HEK293 (cell line): ENCODE measurements around the gene ONECUT2.

ENCODE experiments used
- CTCF ChIA-PET: fragments of 350-600 bp; formaldehyde crosslinking; extraction: SDS; loops from one replicate; lab custom pipeline; 2021; ENCODE audit warnings: antibody characterized with exemption; lab: Yijun Ruan, JAX
- POLR2A ChIA-PET: fragments of 300-600 bp; formaldehyde crosslinking; extraction: SDS; loops from one replicate; lab custom pipeline; 2020; ENCODE audit warnings: antibody characterized with exemption, inconsistent platforms; lab: Yijun Ruan, JAX
- H3K27ac ChIP-seq: fragments of 200-500 bp; sonication (Bioruptor generic); 2 replicates; pipeline ENCODE4 v1.5.1; 2014; ENCODE audit warnings: low read depth, low read length, control low read depth, inconsistent platforms; ENCODE audit errors: extremely low read depth
- H3K36me3 ChIP-seq, 2 experiments: fragments of 200-500 bp in 1 of 2; sonication (Bioruptor generic) in 1 of 2; 1 replicate in 1 of 2; 2 replicates in 1 of 2; pipeline ENCODE4 v1.5.1; 2014 to 2017; ENCODE audit warnings: inconsistent platforms in 2 of 2, low read length in 2 of 2; ENCODE audit not compliant: control insufficient read depth in 2 of 2, insufficient read depth in 1 of 2
- H3K4me1 ChIP-seq: fragments of 200-500 bp; sonication (Bioruptor generic); 2 replicates; pipeline ENCODE4 v1.5.1; 2014; ENCODE audit warnings: mild to moderate bottlenecking, low read length, inconsistent platforms; ENCODE audit not compliant: control insufficient read depth, insufficient read depth
- H3K4me3 ChIP-seq: 2 replicates; pipeline ENCODE4 v1.5.1; 2011; ENCODE audit warnings: low read depth, mild to moderate bottlenecking, control low read depth, low read length, moderate library complexity
- H3K9me3 ChIP-seq: fragments of 200-500 bp; sonication (Bioruptor generic); 2 replicates; pipeline ENCODE4 v1.5.1; 2014; ENCODE audit warnings: low read depth, low read length, inconsistent platforms; ENCODE audit not compliant: control insufficient read depth, insufficient read depth
- BCL11A ChIP-seq: fragments of 450-650 bp; formaldehyde crosslinking; IDR thresholded peaks from 2 replicates; pipeline ENCODE4 v1.5.1; 2016; ENCODE audit warnings: low read depth, missing biosample characterization, missing genetic modification characterization
- FEZF1 ChIP-seq: fragments of 450-650 bp; formaldehyde crosslinking; IDR thresholded peaks from 2 replicates; pipeline ENCODE4 v1.5.1; 2016; ENCODE audit warnings: missing biosample characterization, missing genetic modification characterization
- SCRT1 ChIP-seq: fragments of 450-650 bp; formaldehyde crosslinking; IDR thresholded peaks from 2 replicates; pipeline ENCODE4 v1.5.1; 2016; ENCODE audit warnings: missing biosample characterization, missing genetic modification characterization, borderline replicate concordance
- ZFHX2 ChIP-seq: fragments of 450-650 bp; formaldehyde crosslinking; conservative IDR thresholded peaks from 2 replicates; pipeline ENCODE4 v1.5.1; 2016; ENCODE audit warnings: missing biosample characterization, missing genetic modification characterization
- ZNF121 ChIP-seq: fragments of 450-650 bp; formaldehyde crosslinking; IDR thresholded peaks from 2 replicates; pipeline ENCODE4 v1.5.1; 2016; ENCODE audit warnings: missing biosample characterization, missing genetic modification characterization
- ZNF157 ChIP-seq: fragments of 450-650 bp; formaldehyde crosslinking; IDR thresholded peaks from 2 replicates; pipeline ENCODE4 v1.5.1; 2016; ENCODE audit warnings: missing biosample characterization, missing genetic modification characterization
- ZNF169 ChIP-seq: fragments of 450-650 bp; formaldehyde crosslinking; IDR thresholded peaks from 2 replicates; pipeline ENCODE4 v1.5.1; 2016; ENCODE audit warnings: missing biosample characterization, missing genetic modification characterization
- ZNF266 ChIP-seq: fragments of 450-650 bp; formaldehyde crosslinking; IDR thresholded peaks from 2 replicates; pipeline ENCODE4 v1.5.1; 2016; ENCODE audit warnings: missing biosample characterization, missing genetic modification characterization, low read depth
- ZNF366 ChIP-seq: fragments of 450-650 bp; formaldehyde crosslinking; conservative IDR thresholded peaks from 2 replicates; pipeline ENCODE4 v1.5.1; 2016; ENCODE audit warnings: missing biosample characterization, missing genetic modification characterization
- ZNF423 ChIP-seq: fragments of 450-650 bp; formaldehyde crosslinking; IDR thresholded peaks from 2 replicates; pipeline ENCODE4 v1.5.1; 2016; ENCODE audit warnings: missing biosample characterization, missing genetic modification characterization
- ZNF530 ChIP-seq: fragments of 450-650 bp; formaldehyde crosslinking; IDR thresholded peaks from 2 replicates; pipeline ENCODE4 v1.5.1; 2016; ENCODE audit warnings: low read depth, missing biosample characterization, missing genetic modification characterization
- ZNF544 ChIP-seq: fragments of 450-650 bp; formaldehyde crosslinking; IDR thresholded peaks from 2 replicates; pipeline ENCODE4 v1.5.0; 2017; ENCODE audit warnings: missing biosample characterization, missing genetic modification characterization
- ZNF549 ChIP-seq: fragments of 450-650 bp; IDR thresholded peaks from 2 replicates; pipeline ENCODE4 v1.5.1; 2018; ENCODE audit warnings: missing biosample characterization, missing genetic modification characterization, mild to moderate bottlenecking, inconsistent platforms, moderate library complexity
- ZNF768 ChIP-seq: fragments of 450-650 bp; formaldehyde crosslinking; IDR thresholded peaks from 2 replicates; pipeline ENCODE4 v1.5.1; 2018; ENCODE audit warnings: missing biosample characterization, mild to moderate bottlenecking, missing genetic modification characterization
- ZSCAN23 ChIP-seq: fragments of 450-650 bp; formaldehyde crosslinking; IDR thresholded peaks from 2 replicates; pipeline ENCODE4 v1.5.1; 2016; ENCODE audit warnings: missing biosample characterization, missing genetic modification characterization
- TF ChIP-seq, protein P1 (sequence below): fragments of 450-650 bp; formaldehyde crosslinking; IDR thresholded peaks from 2 replicates; pipeline ENCODE4 v1.5.1; 2016; ENCODE audit warnings: missing biosample characterization, missing genetic modification characterization
- TF ChIP-seq, protein P2 (sequence below): fragments of 450-650 bp; formaldehyde crosslinking; IDR thresholded peaks from 2 replicates; pipeline ENCODE4 v1.5.1; 2016; ENCODE audit warnings: missing biosample characterization, missing genetic modification characterization
- TF ChIP-seq, protein P3 (sequence below): fragments of 450-650 bp; formaldehyde crosslinking; conservative IDR thresholded peaks from 2 replicates; pipeline ENCODE4 v1.5.1; 2016; ENCODE audit warnings: low read depth, missing biosample characterization, missing genetic modification characterization
- TF ChIP-seq, protein P4 (sequence below): fragments of 450-650 bp; formaldehyde crosslinking; IDR thresholded peaks from 2 replicates; pipeline ENCODE4 v1.5.1; 2017; ENCODE audit warnings: missing biosample characterization, mild to moderate bottlenecking, missing genetic modification characterization, moderate library complexity

Gene ONECUT2

DNA sequence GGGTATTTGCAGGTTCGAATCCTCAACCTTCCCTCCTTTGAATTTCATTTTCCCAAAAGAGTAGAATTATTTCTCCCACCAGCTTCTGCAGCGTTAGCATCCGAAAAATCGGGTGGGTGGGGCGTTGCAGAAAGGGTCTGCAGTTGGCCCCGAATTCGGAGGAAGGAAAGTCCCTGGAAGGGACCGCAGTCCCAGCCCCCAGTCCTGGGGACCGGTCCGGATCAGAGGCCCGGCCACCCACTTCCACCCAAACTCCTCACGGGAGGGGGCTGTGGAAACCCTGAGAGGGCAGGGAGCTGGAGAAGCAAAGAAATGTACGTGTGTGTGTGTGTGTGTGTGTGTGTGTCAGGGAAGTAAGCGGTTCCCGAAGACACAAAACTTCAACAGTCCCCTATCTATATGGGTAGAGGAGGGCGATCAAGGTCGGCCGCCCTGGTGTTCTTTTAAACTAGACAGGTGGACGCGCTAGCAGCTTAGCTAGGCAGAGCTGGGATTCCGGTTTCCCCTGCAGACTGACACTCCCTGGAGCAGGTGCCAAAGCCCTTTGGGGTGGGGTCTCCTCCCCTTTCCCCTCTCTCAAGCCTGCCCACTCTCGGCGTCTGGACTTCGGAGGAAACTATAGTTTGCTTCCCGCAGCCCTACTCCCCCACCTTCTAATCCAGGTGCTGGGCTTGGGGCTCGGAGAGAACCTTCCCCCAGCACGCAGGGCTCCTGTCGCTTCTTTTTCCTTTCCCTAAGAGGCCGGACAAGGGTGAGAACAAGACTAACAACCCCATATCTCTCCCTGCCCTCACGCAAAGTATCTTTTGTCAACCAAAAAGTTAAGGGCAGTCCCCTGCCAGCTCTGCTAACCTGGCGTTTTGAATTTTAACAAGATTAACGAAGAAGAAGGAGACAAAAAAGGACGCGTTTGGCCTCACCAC, 4.8 kb upstream of the ONECUT2 start (continued):
- TF ChIP-seq ZNF169 = no peak

DNA sequence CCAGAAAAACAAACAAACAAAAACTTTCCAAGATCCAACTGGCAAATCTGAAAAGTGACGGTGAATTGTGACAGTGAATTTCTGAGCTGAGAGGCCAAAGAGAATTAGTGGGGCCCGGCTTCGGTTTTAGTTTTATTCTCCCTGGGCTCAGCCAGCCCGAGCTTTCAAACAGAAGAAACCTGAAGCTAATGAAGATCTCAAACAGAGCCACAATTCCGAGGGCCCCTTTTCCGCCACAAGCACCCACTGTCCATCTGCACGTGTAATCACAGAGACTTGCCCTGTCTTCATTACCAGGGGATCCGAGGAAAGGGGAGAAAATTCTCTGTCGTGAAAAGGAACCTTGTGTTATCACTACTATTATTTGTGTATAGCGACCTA, 4.2 kb upstream of the ONECUT2 start:
- H3K36me3 ChIP-seq = no peaks in the 10 kb centered on the region
- H3K27ac ChIP-seq = no peak overlapping the region
- H3K4me1 ChIP-seq = no peaks in the 10 kb centered on the region; the same call in 1 of the 2 replicates
- no peaks in the 10 kb centered on the region for H3K9me3 ChIP-seq
- ChIA-PET CTCF (interaction anchor here (0.6 to 0.7 kb wide), 3 partner anchors 250 to 596 kb away, joined by 3 to 9 read pairs (median 3); no protein-coding TSS in a partner anchor), POLR2A (no interaction called here)
- no peak overlapping the region for H3K4me3 ChIP-seq
- TF ChIP-seq, protein P1, sequence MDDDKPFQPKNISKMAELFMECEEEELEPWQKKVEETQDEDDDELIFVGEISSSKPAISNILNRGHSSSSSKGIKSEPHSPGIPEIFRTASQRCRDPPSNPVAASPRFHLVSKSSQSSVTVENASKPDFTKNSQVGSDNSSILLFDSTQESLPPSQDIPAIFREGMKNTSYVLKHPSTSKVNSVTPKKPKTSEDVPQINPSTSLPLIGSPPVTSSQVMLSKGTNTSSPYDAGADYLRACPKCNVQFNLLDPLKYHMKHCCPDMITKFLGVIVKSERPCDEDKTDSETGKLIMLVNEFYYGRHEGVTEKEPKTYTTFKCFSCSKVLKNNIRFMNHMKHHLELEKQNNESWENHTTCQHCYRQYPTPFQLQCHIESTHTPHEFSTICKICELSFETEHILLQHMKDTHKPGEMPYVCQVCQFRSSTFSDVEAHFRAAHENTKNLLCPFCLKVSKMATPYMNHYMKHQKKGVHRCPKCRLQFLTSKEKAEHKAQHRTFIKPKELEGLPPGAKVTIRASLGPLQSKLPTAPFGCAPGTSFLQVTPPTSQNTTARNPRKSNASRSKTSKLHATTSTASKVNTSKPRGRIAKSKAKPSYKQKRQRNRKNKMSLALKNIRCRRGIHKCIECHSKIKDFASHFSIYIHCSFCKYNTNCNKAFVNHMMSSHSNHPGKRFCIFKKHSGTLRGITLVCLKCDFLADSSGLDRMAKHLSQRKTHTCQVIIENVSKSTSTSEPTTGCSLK (tag by site-specific recombination) = no peak
- TF ChIP-seq ZNF530 (tag by site-specific recombination) = no peak
- no peak for TF ChIP-seq ZNF157 (tag by site-specific recombination)
- TF ChIP-seq ZNF549 (tag by site-specific recombination) = no peak
- no peak for TF ChIP-seq SCRT1
- TF ChIP-seq ZNF366 (tag by site-specific recombination) = no peak
- TF ChIP-seq ZNF768 (tag by site-specific recombination) = no peak
- TF ChIP-seq ZNF266 = no peak

DNA sequence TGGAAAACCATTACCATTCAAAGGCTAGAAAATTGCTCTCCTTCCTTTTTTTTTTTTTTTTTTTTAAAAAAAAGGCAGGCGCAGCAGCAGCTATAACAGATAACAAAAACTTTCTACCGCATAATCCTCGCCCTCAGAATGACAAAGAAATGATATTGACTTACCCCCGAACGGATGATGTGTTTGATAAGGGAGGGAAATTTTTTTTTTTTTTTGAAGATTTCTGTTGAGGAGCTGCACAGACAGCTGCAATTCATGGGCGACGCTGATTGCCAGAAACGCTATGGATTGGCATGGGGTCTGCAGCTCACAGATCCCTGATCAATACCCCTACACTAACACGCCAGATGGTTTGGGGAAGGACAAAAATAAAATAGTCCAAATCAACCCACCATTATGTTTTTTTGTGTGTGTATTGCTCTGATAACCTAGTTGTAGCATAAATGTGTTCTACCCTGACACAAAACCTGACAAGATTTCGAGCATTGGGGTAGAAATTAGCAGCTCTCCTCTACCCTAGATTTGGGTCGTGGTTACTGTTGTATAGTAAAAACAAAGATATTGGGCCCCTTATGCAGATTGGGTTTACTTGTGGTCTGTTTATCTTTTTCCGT, 3.6 kb upstream of the ONECUT2 start:
- Histone ChIP-seq H3K27ac (no peak overlapping the region), H3K9me3 (no peaks in the 10 kb centered on the region), H3K4me1 (peaks cover 2% of the 10 kb centered on the region; the same call in 1 of the 2 replicates), H3K36me3 (no peaks in the 10 kb centered on the region), H3K4me3 (no peak overlapping the region)
- ChIA-PET CTCF (interaction anchor here (0.6 to 0.7 kb wide), 4 partner anchors 13 to 1878 kb away, joined by 3 to 9 read pairs (median 3); no protein-coding TSS in a partner anchor), POLR2A (no interaction called here)
- no peak for TF ChIP-seq ZNF549 (tag by site-specific recombination)
- TF ChIP-seq ZNF121 (tag by site-specific recombination) = no peak
- no peak for TF ChIP-seq FEZF1 (tag by site-specific recombination)
- TF ChIP-seq BCL11A = no peak
- TF ChIP-seq ZNF544 (tag by site-specific recombination) = no peak
- no peak for TF ChIP-seq ZNF157 (tag by site-specific recombination)
- no peak for TF ChIP-seq ZNF423 (tag by site-specific recombination)

DNA sequence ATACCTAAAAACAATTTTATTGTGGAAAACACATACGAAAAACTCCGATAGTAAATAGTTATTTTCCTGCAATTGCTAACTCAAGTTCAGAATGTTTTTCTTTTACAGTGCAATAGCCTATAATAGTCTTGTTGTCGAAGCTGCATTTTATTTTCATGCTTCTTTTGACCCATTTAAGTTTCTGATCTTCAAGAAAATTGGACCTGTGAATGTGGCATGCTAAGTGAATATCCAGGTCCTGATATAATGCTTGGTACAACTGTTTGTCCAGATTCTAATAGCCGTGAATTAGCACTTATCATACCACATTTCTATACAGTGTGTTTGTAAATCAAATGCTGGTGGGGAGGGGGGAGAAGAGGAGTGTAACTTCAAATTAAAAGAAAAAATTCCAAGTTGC, 3.0 kb upstream of the ONECUT2 start:
- CTCF ChIA-PET = interaction anchor here (0.7 kb wide), 1 partner anchor 1877 kb away, joined by 3 read pairs; no protein-coding TSS in a partner anchor
- Histone ChIP-seq H3K27ac (no peak overlapping the region), H3K9me3 (no peaks in the 10 kb centered on the region), H3K4me1 (peaks cover 4% of the 10 kb centered on the region), H3K4me3 (no peak overlapping the region), H3K36me3 (no peaks in the 10 kb centered on the region)
- POLR2A ChIA-PET = no interaction called here
- TF ChIP-seq ZFHX2 = no peak
- TF ChIP-seq, protein P2, sequence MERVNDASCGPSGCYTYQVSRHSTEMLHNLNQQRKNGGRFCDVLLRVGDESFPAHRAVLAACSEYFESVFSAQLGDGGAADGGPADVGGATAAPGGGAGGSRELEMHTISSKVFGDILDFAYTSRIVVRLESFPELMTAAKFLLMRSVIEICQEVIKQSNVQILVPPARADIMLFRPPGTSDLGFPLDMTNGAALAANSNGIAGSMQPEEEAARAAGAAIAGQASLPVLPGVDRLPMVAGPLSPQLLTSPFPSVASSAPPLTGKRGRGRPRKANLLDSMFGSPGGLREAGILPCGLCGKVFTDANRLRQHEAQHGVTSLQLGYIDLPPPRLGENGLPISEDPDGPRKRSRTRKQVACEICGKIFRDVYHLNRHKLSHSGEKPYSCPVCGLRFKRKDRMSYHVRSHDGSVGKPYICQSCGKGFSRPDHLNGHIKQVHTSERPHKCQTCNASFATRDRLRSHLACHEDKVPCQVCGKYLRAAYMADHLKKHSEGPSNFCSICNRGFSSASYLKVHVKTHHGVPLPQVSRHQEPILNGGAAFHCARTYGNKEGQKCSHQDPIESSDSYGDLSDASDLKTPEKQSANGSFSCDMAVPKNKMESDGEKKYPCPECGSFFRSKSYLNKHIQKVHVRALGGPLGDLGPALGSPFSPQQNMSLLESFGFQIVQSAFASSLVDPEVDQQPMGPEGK (tag by site-specific recombination) = no peak
- TF ChIP-seq ZSCAN23 (tag by site-specific recombination) = no peak
- TF ChIP-seq, protein P3, sequence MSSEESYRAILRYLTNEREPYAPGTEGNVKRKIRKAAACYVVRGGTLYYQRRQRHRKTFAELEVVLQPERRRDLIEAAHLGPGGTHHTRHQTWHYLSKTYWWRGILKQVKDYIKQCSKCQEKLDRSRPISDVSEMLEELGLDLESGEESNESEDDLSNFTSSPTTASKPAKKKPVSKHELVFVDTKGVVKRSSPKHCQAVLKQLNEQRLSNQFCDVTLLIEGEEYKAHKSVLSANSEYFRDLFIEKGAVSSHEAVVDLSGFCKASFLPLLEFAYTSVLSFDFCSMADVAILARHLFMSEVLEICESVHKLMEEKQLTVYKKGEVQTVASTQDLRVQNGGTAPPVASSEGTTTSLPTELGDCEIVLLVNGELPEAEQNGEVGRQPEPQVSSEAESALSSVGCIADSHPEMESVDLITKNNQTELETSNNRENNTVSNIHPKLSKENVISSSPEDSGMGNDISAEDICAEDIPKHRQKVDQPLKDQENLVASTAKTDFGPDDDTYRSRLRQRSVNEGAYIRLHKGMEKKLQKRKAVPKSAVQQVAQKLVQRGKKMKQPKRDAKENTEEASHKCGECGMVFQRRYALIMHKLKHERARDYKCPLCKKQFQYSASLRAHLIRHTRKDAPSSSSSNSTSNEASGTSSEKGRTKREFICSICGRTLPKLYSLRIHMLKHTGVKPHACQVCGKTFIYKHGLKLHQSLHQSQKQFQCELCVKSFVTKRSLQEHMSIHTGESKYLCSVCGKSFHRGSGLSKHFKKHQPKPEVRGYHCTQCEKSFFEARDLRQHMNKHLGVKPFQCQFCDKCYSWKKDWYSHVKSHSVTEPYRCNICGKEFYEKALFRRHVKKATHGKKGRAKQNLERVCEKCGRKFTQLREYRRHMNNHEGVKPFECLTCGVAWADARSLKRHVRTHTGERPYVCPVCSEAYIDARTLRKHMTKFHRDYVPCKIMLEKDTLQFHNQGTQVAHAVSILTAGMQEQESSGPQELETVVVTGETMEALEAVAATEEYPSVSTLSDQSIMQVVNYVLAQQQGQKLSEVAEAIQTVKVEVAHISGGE (tag by site-specific recombination) = no peak
- TF ChIP-seq, protein P4, sequence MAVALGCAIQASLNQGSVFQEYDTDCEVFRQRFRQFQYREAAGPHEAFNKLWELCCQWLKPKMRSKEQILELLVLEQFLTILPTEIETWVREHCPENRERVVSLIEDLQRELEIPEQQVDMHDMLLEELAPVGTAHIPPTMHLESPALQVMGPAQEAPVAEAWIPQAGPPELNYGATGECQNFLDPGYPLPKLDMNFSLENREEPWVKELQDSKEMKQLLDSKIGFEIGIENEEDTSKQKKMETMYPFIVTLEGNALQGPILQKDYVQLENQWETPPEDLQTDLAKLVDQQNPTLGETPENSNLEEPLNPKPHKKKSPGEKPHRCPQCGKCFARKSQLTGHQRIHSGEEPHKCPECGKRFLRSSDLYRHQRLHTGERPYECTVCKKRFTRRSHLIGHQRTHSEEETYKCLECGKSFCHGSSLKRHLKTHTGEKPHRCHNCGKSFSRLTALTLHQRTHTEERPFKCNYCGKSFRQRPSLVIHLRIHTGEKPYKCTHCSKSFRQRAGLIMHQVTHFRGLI (tag by site-specific recombination) = no peak
